IMR-90 (cell line): ENCODE data around the gene AMIGO3. TPM values are rescaled to one million over a fixed set of nuclear protein-coding genes. Genes with fewer than 3 reads are reported as not detected.

Source experiments
- ATAC-seq: fragments of 200-7000 bp; cut with Tn5 transposase; 2 replicates; pipeline ENCODE4 v1.9.1; 2020; ENCODE audit warnings: low read depth, mild to moderate bottlenecking, moderate library complexity
- BruUV-seq: library from RNA; stranded (reverse); fragments of 400-500 nt; replicated peaks from 2 replicates; lab custom pipeline; 2021; lab: Mats Ljungman, UMichigan
- CTCF ChIA-PET: fragments of 300-600 bp; formaldehyde crosslinking; extraction: SDS; loops from one replicate; lab custom pipeline; 2021; ENCODE audit warnings: antibody characterized with exemption; lab: Yijun Ruan, JAX
- POLR2A ChIA-PET: fragments of 300-600 bp; sonication (Branson Sonifier 250); formaldehyde crosslinking; loops from one replicate; lab custom pipeline; 2022; ENCODE audit warnings: antibody characterized with exemption; ENCODE audit not compliant: unreplicated experiment; lab: Charles Lee
- DNase-seq: peaks from one replicate; pipeline ENCODE4 v3.0.0; 2013
- H2AFZ ChIP-seq: replicated peaks from 2 replicates; pipeline ENCODE3; 2013; ENCODE audit warnings: low read length, mild to moderate bottlenecking; ENCODE audit not compliant: poor library complexity
- H2AK5ac ChIP-seq: 2 replicates; pipeline ENCODE4 v1.6.1; 2013; ENCODE audit warnings: low read depth, low read length, inconsistent platforms
- H2AK9ac ChIP-seq: replicated peaks from 2 replicates; pipeline ENCODE3; 2013; ENCODE audit warnings: mild to moderate bottlenecking, low read depth, low read length, moderate library complexity; ENCODE audit not compliant: poor library complexity
- H2BK120ac ChIP-seq: 2 replicates; pipeline ENCODE4 v1.6.1; 2013; ENCODE audit warnings: low read depth, low read length, inconsistent platforms
- H2BK15ac ChIP-seq: 3 replicates; pipeline ENCODE4 v1.6.1; 2013; ENCODE audit warnings: low read depth, low read length, inconsistent platforms
- H2BK20ac ChIP-seq: 2 replicates; pipeline ENCODE4 v1.6.1; 2013; ENCODE audit warnings: low read depth, mild to moderate bottlenecking, inconsistent platforms, low read length, moderate library complexity
- H2BK5ac ChIP-seq: 2 replicates; pipeline ENCODE4 v1.6.1; 2013; ENCODE audit warnings: mild to moderate bottlenecking, low read depth, low read length, inconsistent platforms; ENCODE audit not compliant: poor library complexity, severe bottlenecking
- H3K14ac ChIP-seq: replicated peaks from 2 replicates; pipeline ENCODE4 v1.6.1; 2013; ENCODE audit warnings: low read depth, low read length, inconsistent platforms
- H3K18ac ChIP-seq: 2 replicates; pipeline ENCODE4 v1.6.1; 2013; ENCODE audit warnings: low read depth, low read length, control low read depth
- H3K23ac ChIP-seq: 2 replicates; pipeline ENCODE4 v1.6.1; 2013; ENCODE audit warnings: low read depth, low read length, inconsistent platforms
- H3K27ac ChIP-seq: 2 replicates; pipeline ENCODE4 v1.5.1; 2013; ENCODE audit warnings: mild to moderate bottlenecking, control low read depth, low read length; ENCODE audit not compliant: insufficient read depth
- H3K27me3 ChIP-seq: 2 replicates; pipeline ENCODE4 v1.6.1; 2013; ENCODE audit warnings: low read length; ENCODE audit not compliant: control insufficient read depth, insufficient read depth
- H3K36me3 ChIP-seq: 2 replicates; pipeline ENCODE4 v1.6.1; 2013; ENCODE audit warnings: low read length, mixed read lengths; ENCODE audit not compliant: control insufficient read depth, insufficient read depth
- H3K4ac ChIP-seq: 2 replicates; pipeline ENCODE4 v1.6.1; 2013; ENCODE audit warnings: low read depth, low read length, inconsistent platforms
- H3K4me1 ChIP-seq: 2 replicates; pipeline ENCODE4 v1.6.1; 2013; ENCODE audit warnings: low read length, mixed read lengths; ENCODE audit not compliant: control insufficient read depth, insufficient read depth
- H3K4me2 ChIP-seq: 2 replicates; pipeline ENCODE4 v1.6.1; 2013; ENCODE audit warnings: low read depth, mild to moderate bottlenecking, control low read depth, low read length, moderate library complexity
- H3K4me3 ChIP-seq: 2 replicates; pipeline ENCODE4 v1.5.1; 2013; ENCODE audit warnings: low read depth, mild to moderate bottlenecking, control low read depth, low read length, moderate library complexity; ENCODE audit not compliant: insufficient read depth
- H3K56ac ChIP-seq: 2 replicates; pipeline ENCODE4 v1.6.1; 2013; ENCODE audit warnings: low read length, inconsistent platforms; ENCODE audit not compliant: insufficient read depth; ENCODE audit errors: extremely low read depth
- H3K79me1 ChIP-seq, 2 experiments: 2 replicates each; pipeline ENCODE4 v1.6.1; 2013; ENCODE audit warnings: low read length in 2 of 2, inconsistent platforms in 1 of 2, low read depth in 1 of 2
- H3K9ac ChIP-seq: 2 replicates; pipeline ENCODE4 v1.6.1; 2013; ENCODE audit warnings: low read depth, low read length, control low read depth
- H3K9me1 ChIP-seq: 2 replicates; pipeline ENCODE4 v1.6.1; 2013; ENCODE audit warnings: low read length, inconsistent platforms; ENCODE audit not compliant: insufficient read depth
- H3K9me3 ChIP-seq: 2 replicates; pipeline ENCODE4 v1.6.1; 2013; ENCODE audit warnings: low read length; ENCODE audit not compliant: control insufficient read depth, insufficient read depth
- H4K20me1 ChIP-seq: 2 replicates; pipeline ENCODE4 v1.6.1; 2013; ENCODE audit warnings: low read length, inconsistent platforms; ENCODE audit not compliant: insufficient read depth
- H4K5ac ChIP-seq: 2 replicates; pipeline ENCODE4 v1.6.1; 2013; ENCODE audit warnings: mild to moderate bottlenecking, low read depth, low read length, control low read depth
- H4K8ac ChIP-seq, 2 experiments: 2 replicates each; pipeline ENCODE4 v1.6.1; 2013; ENCODE audit warnings: low read depth in 2 of 2, low read length in 2 of 2, control low read depth in 1 of 2, inconsistent platforms in 1 of 2
- H4K91ac ChIP-seq: 2 replicates; pipeline ENCODE4 v1.6.1; 2013; ENCODE audit warnings: low read depth, low read length, inconsistent platforms; ENCODE audit not compliant: insufficient read depth
- BHLHE40 ChIP-seq: fragments of 150-350 bp; IDR thresholded peaks from 2 replicates; pipeline ENCODE4 v1.6.1; 2016; ENCODE audit warnings: mild to moderate bottlenecking, low read depth, low read length
- CEBPB ChIP-seq: IDR thresholded peaks from 2 replicates; pipeline ENCODE4 v1.6.1; 2012; ENCODE audit warnings: low read depth, low read length, improper control_type of control experiment
- CHD1 ChIP-seq: IDR thresholded peaks from 2 replicates; pipeline ENCODE4 v1.6.1; 2012; ENCODE audit warnings: low read depth, low read length, improper control_type of control experiment
- FOS ChIP-seq: fragments of 150-350 bp; IDR thresholded peaks from 2 replicates; pipeline ENCODE4 v1.6.1; 2016; ENCODE audit warnings: low read depth, low read length
- MAFK ChIP-seq: IDR thresholded peaks from 2 replicates; pipeline ENCODE4 v1.6.1; 2012; ENCODE audit warnings: low read depth, low read length, improper control_type of control experiment
- MAZ ChIP-seq: IDR thresholded peaks from 2 replicates; pipeline ENCODE4 v1.6.1; 2012; ENCODE audit warnings: low read depth, mild to moderate bottlenecking, low read length, improper control_type of control experiment, moderate library complexity, borderline replicate concordance
- MXI1 ChIP-seq: IDR thresholded peaks from 2 replicates; pipeline ENCODE4 v1.6.1; 2012; ENCODE audit warnings: low read depth, mild to moderate bottlenecking, low read length, moderate library complexity, borderline replicate concordance
- NFE2L2 ChIP-seq: fragments of 150-350 bp; IDR thresholded peaks from 2 replicates; pipeline ENCODE4 v1.6.1; 2016; ENCODE audit warnings: low read depth, mild to moderate bottlenecking, low read length
- POLR2A ChIP-seq: IDR thresholded peaks from 2 replicates; pipeline ENCODE4 v1.6.1; 2012; ENCODE audit warnings: mild to moderate bottlenecking, low read depth, low read length
- RAD21 ChIP-seq: IDR thresholded peaks from 2 replicates; pipeline ENCODE4 v1.6.1; 2012; ENCODE audit warnings: low read length, improper control_type of control experiment
- RCOR1 ChIP-seq: IDR thresholded peaks from 2 replicates; pipeline ENCODE4 v1.6.1; 2012; ENCODE audit warnings: mild to moderate bottlenecking, low read length, improper control_type of control experiment; ENCODE audit not compliant: insufficient replicate concordance
- RFX5 ChIP-seq: IDR thresholded peaks from 2 replicates; pipeline ENCODE4 v1.8.0; 2012; ENCODE audit warnings: low read depth, mild to moderate bottlenecking, low read length, moderate library complexity
- SMC3 ChIP-seq: fragments of 150-350 bp; IDR thresholded peaks from 2 replicates; pipeline ENCODE4 v1.6.1; 2016; ENCODE audit warnings: low read depth, mild to moderate bottlenecking, antibody characterized with exemption, low read length, moderate library complexity
- WGBS, 2 experiments: methylation state at CpG; one replicate each; pipeline versions ENCODE4 v1.1.5 to v1.1.7; 2013; ENCODE audit warnings: missing lambda C conversion rate in 2 of 2; ENCODE audit not compliant: insufficient read length in 1 of 2; ENCODE audit errors: extremely low coverage in 2 of 2; 5-methylcytosine and 5-hydroxymethylcytosine counted together
- dilution Hi-C: fragments of 300-500 bp; cut with HindIII; formaldehyde crosslinking; loops from one replicate; pipeline ENCODE4 v1.14.3; 2018; ENCODE audit warnings: low sequenced_read_pairs; ENCODE audit not compliant: unreplicated experiment
- in situ Hi-C: fragments of 300-500 bp; cut with MboI; formaldehyde crosslinking; loops from 3 replicates; pipeline ENCODE4 v1.14.3; 2019; ENCODE audit warnings: low sequenced_read_pairs, inconsistent platforms, mixed read lengths
- intact Hi-C: fragments of 100-400 bp; cut with micrococcal nuclease; formaldehyde crosslinking; loops from 2 replicates; pipeline ENCODE4 v1.10.0; 2022
- polyA plus RNA-seq, 3 experiments: library from polyadenylated mRNA; depleted of rRNA; stranded (reverse); fragments of >200 nt; gene quantifications; 2 replicates each; pipeline ENCODE4 v1.2.3, GENCODE V29; 2012; ENCODE audit warnings: low replicate concordance in 1 of 3
- total RNA-seq: library from RNA; depleted of rRNA; stranded (reverse); fragments of >200 nt; gene quantifications from 2 replicates; pipeline ENCODE4 v1.2.3, GENCODE V29; 2012
- TF ChIP-seq, protein P1 (sequence below): conservative IDR thresholded peaks from 2 replicates; pipeline ENCODE4 v1.5.1; 2012; ENCODE audit warnings: mild to moderate bottlenecking, low read depth, low read length, improper control_type of control experiment
- TF ChIP-seq, protein P2 (sequence below): fragments of 150-350 bp; IDR thresholded peaks from 2 replicates; pipeline ENCODE4 v1.6.1; 2017; ENCODE audit warnings: mild to moderate bottlenecking, antibody characterized with exemption, low read length, low read depth
- TF ChIP-seq, protein P3 (sequence below): fragments of 150-350 bp; IDR thresholded peaks from 2 replicates; pipeline ENCODE4 v1.6.1; 2016; ENCODE audit warnings: low read depth, mild to moderate bottlenecking, low read length, moderate library complexity, borderline replicate concordance

Gene AMIGO3
- total and polyA plus RNA-seq, 2 of the 4 experiments (the other 2 are of a cell fraction) = 1.5 TPM; not detected in 1

DNA sequence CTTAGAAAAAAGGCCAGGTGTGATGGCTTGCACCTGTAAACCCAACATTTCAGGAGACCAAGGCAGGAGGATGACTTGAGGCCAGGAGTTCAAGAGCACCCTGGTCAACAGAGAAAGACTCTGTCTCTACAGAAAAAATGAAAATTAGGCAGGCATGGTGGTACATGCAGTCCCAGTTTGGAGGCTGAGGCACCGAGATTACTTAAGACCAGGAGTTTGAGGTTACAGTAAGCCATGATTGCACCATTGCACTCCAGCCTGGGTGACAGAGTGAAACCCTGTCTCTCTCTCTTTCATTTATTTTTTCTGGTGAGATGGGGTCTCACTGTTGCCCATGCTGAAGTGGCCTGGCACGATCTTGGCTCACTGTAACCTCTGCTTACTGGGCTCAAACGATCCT is 42.2 kb upstream of the AMIGO3 start:
- Histone ChIP-seq H3K18ac (no peak overlapping the region), H3K4me1 (no peaks in the 10 kb centered on the region), H3K36me3 (peaks cover 7% of the 10 kb centered on the region), H2BK20ac (no peak overlapping the region), H4K91ac (no peak overlapping the region), H3K4me2 (no peak overlapping the region), H2BK15ac (no peak overlapping the region), H2AK5ac (no peak overlapping the region), H2AFZ (no peak overlapping the region), H4K5ac (no peak overlapping the region), H3K9me1 (peaks cover 5% of the 10 kb centered on the region; the same call in 1 of the 2 replicates), H3K4ac (no peak overlapping the region), H3K4me3 (no peak overlapping the region), H4K20me1 (peaks cover 56% of the 10 kb centered on the region), H2BK5ac (no peak overlapping the region), H3K56ac (no peak overlapping the region), H3K27me3 (no peaks in the 10 kb centered on the region), H2AK9ac (no peak overlapping the region), H3K14ac (no peak overlapping the region), H3K9ac (no peak overlapping the region), H2BK120ac (no peak overlapping the region), H4K8ac (no peak overlapping the region), H3K27ac (no peak overlapping the region), H3K23ac (no peak overlapping the region), H3K9me3 (no peaks in the 10 kb centered on the region), H3K79me1 (peaks cover 39 to 65% of the 10 kb centered on the region in 2 experiments)
- no peak for TF ChIP-seq MAZ
- TF ChIP-seq RAD21 = no peak
- no peak for TF ChIP-seq FOS
- no peak for TF ChIP-seq MXI1
- TF ChIP-seq RFX5 = no peak
- no peak for TF ChIP-seq BHLHE40
- TF ChIP-seq POLR2A = no peak
- TF ChIP-seq, protein P1, sequence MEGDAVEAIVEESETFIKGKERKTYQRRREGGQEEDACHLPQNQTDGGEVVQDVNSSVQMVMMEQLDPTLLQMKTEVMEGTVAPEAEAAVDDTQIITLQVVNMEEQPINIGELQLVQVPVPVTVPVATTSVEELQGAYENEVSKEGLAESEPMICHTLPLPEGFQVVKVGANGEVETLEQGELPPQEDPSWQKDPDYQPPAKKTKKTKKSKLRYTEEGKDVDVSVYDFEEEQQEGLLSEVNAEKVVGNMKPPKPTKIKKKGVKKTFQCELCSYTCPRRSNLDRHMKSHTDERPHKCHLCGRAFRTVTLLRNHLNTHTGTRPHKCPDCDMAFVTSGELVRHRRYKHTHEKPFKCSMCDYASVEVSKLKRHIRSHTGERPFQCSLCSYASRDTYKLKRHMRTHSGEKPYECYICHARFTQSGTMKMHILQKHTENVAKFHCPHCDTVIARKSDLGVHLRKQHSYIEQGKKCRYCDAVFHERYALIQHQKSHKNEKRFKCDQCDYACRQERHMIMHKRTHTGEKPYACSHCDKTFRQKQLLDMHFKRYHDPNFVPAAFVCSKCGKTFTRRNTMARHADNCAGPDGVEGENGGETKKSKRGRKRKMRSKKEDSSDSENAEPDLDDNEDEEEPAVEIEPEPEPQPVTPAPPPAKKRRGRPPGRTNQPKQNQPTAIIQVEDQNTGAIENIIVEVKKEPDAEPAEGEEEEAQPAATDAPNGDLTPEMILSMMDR = no peak
- TF ChIP-seq RCOR1 = no peak
- no peak for TF ChIP-seq MAFK
- no peak for TF ChIP-seq SMC3
- TF ChIP-seq, protein P2, sequence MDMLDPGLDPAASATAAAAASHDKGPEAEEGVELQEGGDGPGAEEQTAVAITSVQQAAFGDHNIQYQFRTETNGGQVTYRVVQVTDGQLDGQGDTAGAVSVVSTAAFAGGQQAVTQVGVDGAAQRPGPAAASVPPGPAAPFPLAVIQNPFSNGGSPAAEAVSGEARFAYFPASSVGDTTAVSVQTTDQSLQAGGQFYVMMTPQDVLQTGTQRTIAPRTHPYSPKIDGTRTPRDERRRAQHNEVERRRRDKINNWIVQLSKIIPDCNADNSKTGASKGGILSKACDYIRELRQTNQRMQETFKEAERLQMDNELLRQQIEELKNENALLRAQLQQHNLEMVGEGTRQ = no peak
- no peak for TF ChIP-seq CHD1
- TF ChIP-seq NFE2L2 = no peak
- no peak for TF ChIP-seq CEBPB
- TF ChIP-seq, protein P3, sequence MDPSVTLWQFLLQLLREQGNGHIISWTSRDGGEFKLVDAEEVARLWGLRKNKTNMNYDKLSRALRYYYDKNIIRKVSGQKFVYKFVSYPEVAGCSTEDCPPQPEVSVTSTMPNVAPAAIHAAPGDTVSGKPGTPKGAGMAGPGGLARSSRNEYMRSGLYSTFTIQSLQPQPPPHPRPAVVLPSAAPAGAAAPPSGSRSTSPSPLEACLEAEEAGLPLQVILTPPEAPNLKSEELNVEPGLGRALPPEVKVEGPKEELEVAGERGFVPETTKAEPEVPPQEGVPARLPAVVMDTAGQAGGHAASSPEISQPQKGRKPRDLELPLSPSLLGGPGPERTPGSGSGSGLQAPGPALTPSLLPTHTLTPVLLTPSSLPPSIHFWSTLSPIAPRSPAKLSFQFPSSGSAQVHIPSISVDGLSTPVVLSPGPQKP = no peak
- ATAC-seq = no peak
- no CpG with 5 or more reads among the region's 3 CpGs for WGBS, 2 experiments
- ChIA-PET CTCF (no interaction called here), POLR2A (no interaction called here)
- dilution Hi-C loops = no loop called here
- no TSS peak for BruUV-seq
- DNase-seq = no peak
- intact Hi-C loops = no loop called here
- in situ Hi-C loops = no loop called here
